NT2/D1 (cell line): ENCODE data around the gene MBD3L3.
"Not testable (repeated sequence)": the region's sequence is repeated elsewhere in the genome, so short reads cannot be mapped to it uniquely, and the experiment has no call there.

Experiments
- YY1 ChIP-seq: IDR thresholded peaks from 2 replicates; pipeline ENCODE4 v1.6.1; 2011; ENCODE audit not compliant: insufficient read length, insufficient read depth
- ZNF274 ChIP-seq: IDR thresholded peaks from 2 replicates; pipeline ENCODE4 v1.6.1; 2011; ENCODE audit warnings: mild to moderate bottlenecking, low read depth, low read length

GRCh38 chr19:7028790-7029189, 29.7 kb downstream of the MBD3L3 start:
- not testable (repeated sequence) for TF ChIP-seq YY1, ZNF274
